Hepatocyte (in vitro differentiated cells): ENCODE measurements around the gene ADAMTS15.

Experiments
- EZH2 ChIP-seq: fragments of 200-600 bp; sonication (generic); IDR thresholded peaks from 2 replicates; pipeline ENCODE4 v1.6.1; 2016; ENCODE audit warnings: antibody characterized with exemption, mild to moderate bottlenecking, borderline replicate concordance
- EZH2phosphoT487 ChIP-seq: fragments of 200-600 bp; sonication (generic); IDR thresholded peaks from one replicate; pipeline ENCODE4 v1.6.1; 2018; ENCODE audit warnings: antibody characterized with exemption, mild to moderate bottlenecking, low read depth, moderate library complexity; ENCODE audit not compliant: unreplicated experiment, severe bottlenecking
- TF ChIP-seq, protein P1 (sequence below): fragments of 200-600 bp; sonication (generic); IDR thresholded peaks from 2 replicates; pipeline ENCODE4 v1.5.1; 2016; ENCODE audit warnings: antibody characterized with exemption, mild to moderate bottlenecking; ENCODE audit not compliant: poor library complexity

DNA sequence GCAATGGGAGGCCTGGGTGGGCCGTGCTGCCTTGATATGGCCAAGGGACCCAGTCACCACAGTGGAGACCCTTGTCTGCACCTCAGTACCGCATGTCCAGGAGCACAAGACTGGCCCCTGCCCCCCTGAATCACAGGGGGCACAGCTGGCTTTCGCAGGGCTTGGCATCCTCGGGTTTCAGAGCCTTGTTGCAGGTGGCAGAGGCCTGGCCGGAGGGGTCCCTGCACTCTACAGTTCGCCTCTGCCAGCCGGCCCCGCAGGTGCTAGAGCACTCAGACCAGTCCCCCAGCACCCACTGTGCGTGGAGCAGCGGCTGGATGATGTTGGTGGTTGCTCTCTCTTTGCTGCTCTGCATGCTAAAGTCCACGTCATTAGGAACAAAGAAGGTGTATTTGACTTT lies 43.0 kb upstream of the ADAMTS15 start:
- TF ChIP-seq EZH2phosphoT487: no peak
- TF ChIP-seq, protein P1, sequence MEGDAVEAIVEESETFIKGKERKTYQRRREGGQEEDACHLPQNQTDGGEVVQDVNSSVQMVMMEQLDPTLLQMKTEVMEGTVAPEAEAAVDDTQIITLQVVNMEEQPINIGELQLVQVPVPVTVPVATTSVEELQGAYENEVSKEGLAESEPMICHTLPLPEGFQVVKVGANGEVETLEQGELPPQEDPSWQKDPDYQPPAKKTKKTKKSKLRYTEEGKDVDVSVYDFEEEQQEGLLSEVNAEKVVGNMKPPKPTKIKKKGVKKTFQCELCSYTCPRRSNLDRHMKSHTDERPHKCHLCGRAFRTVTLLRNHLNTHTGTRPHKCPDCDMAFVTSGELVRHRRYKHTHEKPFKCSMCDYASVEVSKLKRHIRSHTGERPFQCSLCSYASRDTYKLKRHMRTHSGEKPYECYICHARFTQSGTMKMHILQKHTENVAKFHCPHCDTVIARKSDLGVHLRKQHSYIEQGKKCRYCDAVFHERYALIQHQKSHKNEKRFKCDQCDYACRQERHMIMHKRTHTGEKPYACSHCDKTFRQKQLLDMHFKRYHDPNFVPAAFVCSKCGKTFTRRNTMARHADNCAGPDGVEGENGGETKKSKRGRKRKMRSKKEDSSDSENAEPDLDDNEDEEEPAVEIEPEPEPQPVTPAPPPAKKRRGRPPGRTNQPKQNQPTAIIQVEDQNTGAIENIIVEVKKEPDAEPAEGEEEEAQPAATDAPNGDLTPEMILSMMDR: no peak
- TF ChIP-seq EZH2: no peak
